Mucosa of rectum (tissue), 2 donors: ENCODE data around the gene ARMC3.

Source experiments
- H3K27ac ChIP-seq, 2 donors: one replicate each; pipeline ENCODE4 v1.7.0; 2013; ENCODE audit warnings: inconsistent platforms in 2 of 2, low read depth in 2 of 2, low read length in 2 of 2
- H3K27me3 ChIP-seq, 2 donors: one replicate each; pipeline ENCODE4 v1.7.0; 2013; ENCODE audit warnings: low read length in 2 of 2; ENCODE audit not compliant: control insufficient read depth in 2 of 2, insufficient read depth in 2 of 2
- H3K36me3 ChIP-seq, 2 donors: one replicate each; pipeline ENCODE4 v1.7.0; 2013; ENCODE audit warnings: low read length in 2 of 2; ENCODE audit not compliant: control insufficient read depth in 2 of 2, insufficient read depth in 2 of 2
- H3K4me1 ChIP-seq, 2 donors: one replicate each; pipeline ENCODE4 v1.7.0; 2013; ENCODE audit warnings: low read length in 2 of 2, mild to moderate bottlenecking in 1 of 2; ENCODE audit not compliant: control insufficient read depth in 2 of 2, insufficient read depth in 2 of 2
- H3K4me3 ChIP-seq, 2 donors: one replicate each; pipeline ENCODE4 v1.7.0; 2013; ENCODE audit warnings: low read length in 2 of 2
- H3K9ac ChIP-seq, 2 donors: one replicate each; pipeline ENCODE4 v1.7.0; 2013; ENCODE audit warnings: low read length in 2 of 2, low read depth in 1 of 2, mild to moderate bottlenecking in 1 of 2
- H3K9me3 ChIP-seq, 2 donors: one replicate each; pipeline ENCODE4 v1.7.0; 2013; ENCODE audit warnings: low read length in 2 of 2; ENCODE audit not compliant: control insufficient read depth in 2 of 2
- donor health status: healthy.
- donor health status: Normal muscosa, but diverticular disease.

Gene ARMC3

DNA sequence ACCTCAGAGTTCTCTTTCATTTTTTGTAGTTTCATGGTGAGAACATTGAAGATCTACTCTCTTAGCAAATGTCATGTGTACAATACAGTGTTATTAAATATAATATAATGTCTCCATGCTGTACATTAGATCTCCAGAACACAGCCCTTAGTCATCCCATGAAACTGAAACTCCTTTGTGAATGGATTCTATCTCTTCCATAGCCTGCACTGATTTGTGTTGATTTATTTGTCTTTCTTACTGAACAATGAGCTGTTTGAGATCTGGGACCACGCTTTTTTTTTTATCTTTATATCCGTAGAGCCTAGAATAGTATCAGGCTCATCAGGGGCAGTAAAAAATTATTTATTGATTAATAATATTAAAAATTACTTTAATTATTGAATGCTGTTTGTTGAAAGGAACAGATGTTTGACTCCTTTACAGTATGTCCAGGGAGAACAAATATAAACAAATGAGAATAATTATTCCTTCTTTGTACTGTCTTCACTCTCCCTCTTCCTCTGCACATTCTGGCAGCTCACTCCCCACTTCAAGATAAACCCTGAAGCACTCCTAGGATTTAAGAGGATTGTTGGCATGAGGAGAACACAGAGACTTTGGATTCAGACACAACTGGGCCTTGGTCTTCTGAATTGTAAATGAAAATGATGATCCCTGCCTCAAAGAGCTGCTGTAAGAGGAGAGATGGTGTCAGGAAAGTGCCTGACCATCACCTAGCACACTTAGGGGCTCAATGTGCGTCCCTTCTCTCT lies 85.9 kb downstream of the ARMC3 start:
- Histone ChIP-seq H3K27ac (no peak overlapping the region), H3K36me3 (no peaks in the 10 kb centered on the region)

DNA sequence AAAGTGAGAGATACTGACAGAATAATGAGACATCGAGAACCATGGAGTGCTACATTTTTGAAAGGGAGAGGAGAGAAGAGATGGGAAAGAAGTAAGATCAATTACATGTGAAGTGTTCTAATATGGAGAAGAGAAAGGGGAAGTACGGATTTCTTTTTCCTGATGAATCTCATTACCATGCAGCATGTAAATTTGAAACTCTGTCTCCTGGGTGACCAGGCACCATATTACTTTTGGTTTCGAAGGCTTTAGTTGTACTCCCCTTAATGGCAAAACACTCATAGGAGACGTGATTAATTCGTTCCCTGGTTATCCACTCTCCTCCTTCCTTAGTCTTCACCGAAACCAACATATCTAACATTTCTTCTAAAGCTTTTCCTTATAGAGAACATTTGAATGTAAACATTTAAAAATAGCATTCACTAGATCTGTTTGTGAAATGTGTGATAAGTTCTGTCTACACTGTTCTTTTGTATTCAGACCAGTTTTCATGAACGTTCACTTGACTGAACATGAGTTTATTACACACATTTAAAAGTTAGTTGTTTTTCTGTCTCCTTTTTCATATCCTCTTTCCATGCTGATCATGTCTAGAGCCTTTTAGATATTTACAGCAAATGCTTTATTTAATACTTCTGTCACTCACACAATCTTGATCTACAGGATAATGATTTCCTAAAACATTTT lies 87.3 kb downstream of the ARMC3 start:
- H3K27ac ChIP-seq, result no peak overlapping the region
- no peaks in the 10 kb centered on the region for H3K27me3 ChIP-seq
- H3K4me3 ChIP-seq, result no peak overlapping the region
- H3K9me3 ChIP-seq, result no peaks in the 10 kb centered on the region
- no peak overlapping the region for H3K9ac ChIP-seq
- H3K4me1 ChIP-seq, result no peaks in the 10 kb centered on the region
- no peaks in the 10 kb centered on the region for H3K36me3 ChIP-seq

More for the DNA sequence above, 85.9 kb downstream of the ARMC3 start:
- H3K4me3 ChIP-seq, result no peak overlapping the region
- H3K9ac ChIP-seq, result no peak overlapping the region
- no peaks in the 10 kb centered on the region for H3K9me3 ChIP-seq
- no peaks in the 10 kb centered on the region for H3K4me1 ChIP-seq
- H3K27me3 ChIP-seq, result no peaks in the 10 kb centered on the region

DNA sequence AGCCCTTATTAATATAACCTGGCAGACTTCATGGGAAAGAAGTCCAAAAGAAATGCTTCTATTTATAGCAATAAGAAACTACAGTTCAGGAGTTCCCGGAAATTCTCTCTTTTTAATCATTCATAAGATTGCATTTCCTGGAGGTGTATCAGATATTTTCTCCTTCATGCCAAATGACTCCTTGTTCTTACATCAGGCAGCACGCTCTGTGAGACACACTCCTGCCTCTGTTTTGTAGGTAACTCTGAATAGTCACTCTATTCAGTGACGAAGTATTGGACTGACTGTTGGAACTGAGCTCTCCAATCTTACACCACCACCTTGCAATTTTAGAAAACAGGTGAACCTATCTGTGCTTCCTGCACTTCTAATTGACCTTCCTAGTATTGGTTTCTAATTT lies 88.8 kb downstream of the ARMC3 start:
- H3K4me3 ChIP-seq, result no peak overlapping the region
- no peaks in the 10 kb centered on the region for H3K27me3 ChIP-seq
- H3K27ac ChIP-seq, result no peak overlapping the region
- no peaks in the 10 kb centered on the region for H3K4me1 ChIP-seq
- no peaks in the 10 kb centered on the region for H3K36me3 ChIP-seq
- no peaks in the 10 kb centered on the region for H3K9me3 ChIP-seq
- H3K9ac ChIP-seq, result no peak overlapping the region

DNA sequence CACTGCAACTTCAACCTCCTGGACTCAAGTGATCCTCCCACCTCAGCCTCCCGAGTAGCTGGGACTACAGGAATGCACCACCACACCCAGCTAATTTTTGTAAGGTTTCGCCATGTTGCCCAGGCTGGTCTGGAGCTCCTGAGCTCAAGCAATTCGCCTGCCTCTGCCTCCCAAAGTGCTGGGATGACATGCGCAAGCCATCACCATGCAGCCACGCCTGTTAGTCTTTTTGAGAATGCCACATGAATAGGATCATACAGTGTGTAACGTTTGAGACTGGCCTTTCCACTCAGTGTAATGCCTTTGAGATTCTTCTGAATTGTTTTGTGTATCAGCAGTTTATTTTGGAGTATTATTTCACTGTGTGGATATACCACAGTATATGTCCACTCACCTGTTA lies 91.8 kb downstream of the ARMC3 start:
- Histone ChIP-seq H3K9me3 (peaks cover 0 to 3% of the 10 kb centered on the region in 2 donors), H3K4me3 (no peak overlapping the region), H3K27me3 (no peaks in the 10 kb centered on the region), H3K27ac (no peak overlapping the region), H3K9ac (no peak overlapping the region), H3K36me3 (no peaks in the 10 kb centered on the region), H3K4me1 (no peaks in the 10 kb centered on the region)

DNA sequence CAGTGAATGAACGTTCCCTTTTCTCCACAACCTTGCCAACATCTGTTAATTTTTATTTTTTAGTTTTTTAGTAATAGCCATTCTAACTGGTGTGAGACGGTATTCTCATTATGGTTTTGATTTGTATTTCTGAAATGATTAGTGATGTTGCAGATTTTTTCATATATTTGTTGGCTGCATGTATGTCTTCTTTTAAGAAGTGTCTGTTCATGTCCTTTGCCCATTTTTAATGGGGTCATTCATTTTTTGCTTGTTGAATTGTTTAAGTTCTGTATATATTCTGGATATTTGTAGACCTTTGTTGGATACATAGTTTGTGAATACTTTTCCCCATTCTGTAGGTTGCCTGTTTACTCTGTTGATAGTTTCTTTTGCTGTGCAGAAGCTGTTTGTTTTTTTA lies 93.6 kb downstream of the ARMC3 start:
- H3K27ac ChIP-seq, result no peak overlapping the region
- no peak overlapping the region for H3K4me3 ChIP-seq
- H3K27me3 ChIP-seq, result no peaks in the 10 kb centered on the region
- no peak overlapping the region for H3K9ac ChIP-seq
- no peaks in the 10 kb centered on the region for H3K36me3 ChIP-seq
- H3K9me3 ChIP-seq, result peaks cover 0 to 3% of the 10 kb centered on the region in 2 donors
- H3K4me1 ChIP-seq, result no peaks in the 10 kb centered on the region

DNA sequence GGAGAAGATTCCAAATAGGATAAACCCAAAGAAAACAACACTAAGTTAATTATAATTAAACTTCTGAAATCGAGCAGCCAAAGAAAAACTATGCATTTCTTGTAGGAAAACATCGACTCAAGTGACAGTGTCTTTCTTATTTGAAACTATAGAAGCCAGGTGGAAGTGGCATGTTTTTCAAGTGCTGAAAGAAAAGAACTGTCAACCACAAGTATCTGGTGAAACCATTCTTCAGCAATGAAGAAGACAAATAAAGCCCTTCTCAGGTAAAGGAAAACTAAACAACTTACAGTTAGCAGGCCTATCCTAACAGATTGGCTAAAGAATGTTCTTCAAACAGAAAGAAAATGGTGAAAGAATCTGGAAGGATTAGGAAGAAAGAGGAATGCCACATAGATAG lies 96.1 kb downstream of the ARMC3 start:
- Histone ChIP-seq H3K27me3 (no peaks in the 10 kb centered on the region), H3K36me3 (no peaks in the 10 kb centered on the region), H3K4me3 (no peak overlapping the region), H3K9ac (no peak overlapping the region), H3K27ac (no peak overlapping the region), H3K9me3 (peaks cover 0 to 3% of the 10 kb centered on the region in 2 donors), H3K4me1 (no peaks in the 10 kb centered on the region)

DNA sequence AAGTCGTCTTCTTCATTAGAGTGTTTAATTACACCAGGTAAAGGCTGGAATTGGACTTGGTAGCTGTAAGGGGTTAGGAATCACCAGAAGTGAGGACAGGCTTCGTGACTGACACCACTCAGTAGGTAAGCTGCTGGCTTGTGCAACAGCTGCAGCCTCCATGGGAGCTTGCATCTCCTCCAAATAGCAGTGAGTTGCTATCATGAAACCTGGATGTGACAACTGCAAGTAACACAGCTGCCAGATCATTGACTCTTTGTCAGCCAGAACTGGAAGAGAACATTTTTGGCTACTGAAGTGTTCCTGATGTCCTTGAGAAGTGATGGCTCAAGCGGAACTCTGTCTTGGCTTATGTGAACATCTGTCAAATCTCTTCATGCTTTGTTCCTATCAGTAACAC lies 103.5 kb downstream of the ARMC3 start:
- no peaks in the 10 kb centered on the region for H3K27me3 ChIP-seq
- H3K4me1 ChIP-seq, result no peaks in the 10 kb centered on the region
- no peak overlapping the region for H3K27ac ChIP-seq
- no peak overlapping the region for H3K9ac ChIP-seq
- H3K36me3 ChIP-seq, result no peaks in the 10 kb centered on the region
- no peaks in the 10 kb centered on the region for H3K9me3 ChIP-seq
- no peak overlapping the region for H3K4me3 ChIP-seq

DNA sequence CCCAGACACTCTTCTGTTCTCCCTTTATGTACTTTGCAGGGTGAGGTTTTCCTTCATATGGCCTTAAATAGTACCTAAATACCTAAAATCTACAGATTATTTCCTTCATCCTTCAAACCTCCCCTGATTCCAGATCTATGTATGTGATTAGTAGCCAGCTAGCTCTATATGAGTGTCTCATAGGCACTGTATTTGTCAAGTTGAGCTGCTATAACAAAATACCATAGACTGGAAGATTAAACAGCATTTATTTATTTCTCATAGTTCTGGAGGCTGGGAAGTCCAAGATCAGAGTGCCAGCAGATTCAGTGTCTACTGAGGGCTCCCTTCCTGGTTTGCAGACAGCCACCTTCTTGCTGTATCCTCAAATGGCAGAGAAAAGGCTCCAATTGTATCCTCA lies 106.9 kb downstream of the ARMC3 start:
- H3K4me1 ChIP-seq, result no peaks in the 10 kb centered on the region
- H3K9ac ChIP-seq, result no peak overlapping the region
- no peaks in the 10 kb centered on the region for H3K9me3 ChIP-seq
- no peaks in the 10 kb centered on the region for H3K36me3 ChIP-seq
- H3K27ac ChIP-seq, result no peak overlapping the region
- no peak overlapping the region for H3K4me3 ChIP-seq
- H3K27me3 ChIP-seq, result no peaks in the 10 kb centered on the region

DNA sequence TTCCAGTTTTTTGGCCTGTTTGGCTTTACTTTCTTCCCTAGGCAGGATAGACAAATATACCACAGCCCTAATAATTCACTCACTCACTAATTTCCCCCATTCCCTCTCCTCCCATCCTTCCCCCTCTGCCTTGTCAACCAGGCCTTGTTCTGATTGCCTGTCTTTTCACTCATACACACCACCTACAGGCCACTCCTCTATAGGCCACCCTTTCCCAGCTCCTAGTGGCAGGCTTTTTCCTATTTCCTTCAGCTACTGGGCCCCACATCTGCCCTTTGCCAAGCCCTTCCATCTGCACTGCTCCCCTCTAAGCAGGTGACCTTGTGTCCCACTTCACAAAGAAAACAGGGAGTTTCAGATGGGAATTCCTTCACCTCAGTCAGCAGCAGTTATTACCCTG lies 107.7 kb downstream of the ARMC3 start:
- H3K27me3 ChIP-seq, result no peaks in the 10 kb centered on the region
- H3K27ac ChIP-seq, result no peak overlapping the region
- H3K9me3 ChIP-seq, result no peaks in the 10 kb centered on the region
- no peak overlapping the region for H3K9ac ChIP-seq
- H3K4me1 ChIP-seq, result no peaks in the 10 kb centered on the region
- H3K4me3 ChIP-seq, result no peak overlapping the region
- no peaks in the 10 kb centered on the region for H3K36me3 ChIP-seq

DNA sequence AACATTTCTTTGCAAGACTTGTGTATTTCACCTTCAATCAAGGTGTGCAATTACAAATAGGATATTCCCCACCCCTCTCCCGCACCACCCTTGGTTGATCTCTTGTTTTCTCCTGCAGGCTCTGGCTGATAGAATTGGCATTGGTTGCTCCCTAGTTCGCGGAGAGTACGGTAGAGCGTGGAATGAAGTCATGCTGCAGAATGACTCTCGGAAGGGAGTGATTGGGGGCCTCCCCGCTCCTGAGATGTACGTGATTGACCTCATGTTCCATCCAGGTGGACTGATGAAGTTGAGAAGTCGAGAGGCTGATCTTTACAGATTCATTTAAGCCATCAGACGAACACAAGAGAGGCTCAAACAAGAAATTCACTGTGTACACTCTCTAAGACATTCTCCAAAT lies 109.3 kb downstream of the ARMC3 start:
- Histone ChIP-seq H3K9me3 (no peaks in the 10 kb centered on the region), H3K36me3 (no peaks in the 10 kb centered on the region), H3K27ac (no peak overlapping the region), H3K9ac (no peak overlapping the region), H3K27me3 (no peaks in the 10 kb centered on the region), H3K4me3 (no peak overlapping the region), H3K4me1 (no peaks in the 10 kb centered on the region)
